ENCODE measurements around the gene VTI1A. TPM values are rescaled to one million over a fixed set of nuclear protein-coding genes. Genes with fewer than 3 reads are reported as not detected.

The VTI1A gene
- total and polyA plus RNA-seq, 2 of the 8 experiments (the other 6 are each of a cell fraction or from before 2014, with no cell fraction given) = 6.0 to 20.0 TPM

DNA sequence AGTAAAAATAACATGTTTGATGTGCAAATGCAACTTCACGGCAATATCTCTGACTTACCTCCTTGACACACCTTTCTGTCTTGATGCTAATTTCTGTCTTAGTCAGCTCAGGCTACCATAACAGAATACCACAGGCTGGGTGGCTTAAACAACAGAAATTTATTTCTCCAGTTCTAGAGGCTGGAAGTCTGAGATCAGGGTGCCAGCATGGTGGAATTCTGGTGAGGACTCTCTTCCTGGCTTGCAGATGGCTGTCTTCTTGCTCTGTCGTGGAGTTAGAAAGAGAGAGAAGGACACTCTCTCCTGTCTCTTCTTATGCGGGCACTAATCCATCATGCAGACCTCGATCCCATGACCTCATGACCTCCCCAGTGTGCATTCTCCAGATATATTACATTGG, 134.9 kb downstream of the VTI1A start:
- 92% methylated on average over 4 of the region's 4 CpGs; no CpG with 5 or more reads in 1 of the 2 experiments for WGBS, 2 experiments (ENCODE audit: extremely low coverage in 1 of 2, insufficient coverage in 1 of 2, insufficient read length in 1 of 2, insufficient replicate concordance in 2 of 2, low coverage in 1 of 2, low lambda C conversion rate in 2 of 2, missing lambda C conversion rate in 1 of 2)
- H3K27ac ChIP-seq (ENCODE audit: low read depth, low read length) = no peak overlapping the region
- no peak overlapping the region for H3K4me3 ChIP-seq (ENCODE audit: extremely low read depth in 1 of 4, insufficient read depth in 2 of 4, low read depth in 3 of 4, low read length in 4 of 4)
- no peak overlapping the region for H2AK5ac ChIP-seq (ENCODE audit: low read depth, low read length)
- H3K4me2 ChIP-seq (ENCODE audit: insufficient read depth in 1 of 2, low read depth in 2 of 2, low read length in 2 of 2) = no peak overlapping the region
- H4K20me1 ChIP-seq (replicated peaks in 1 of 2; ENCODE audit: control insufficient read depth in 1 of 2, insufficient read depth in 2 of 2, low read length in 2 of 2) = no peaks in the 10 kb centered on the region
- no peaks in the 10 kb centered on the region for H3K9me3 ChIP-seq (ENCODE audit: insufficient read depth in 2 of 2, low read depth in 1 of 2, low read length in 1 of 2)
- ChIA-PET POLR2A (ENCODE audit: partially characterized antibody) (no interaction called here), CTCF (ENCODE audit: partially characterized antibody) (no interaction called here)
- no peak overlapping the region for H2BK15ac ChIP-seq (ENCODE audit: low read length)
- no peak overlapping the region for H3K14ac ChIP-seq (ENCODE audit: insufficient read length)
- H3K79me1 ChIP-seq (ENCODE audit: low read depth, low read length) = no peaks in the 10 kb centered on the region
- no peak overlapping the region for H3K9ac ChIP-seq (replicated peaks in 1 of 4; ENCODE audit: extremely low read depth in 1 of 4, low read depth in 3 of 4, low read length in 3 of 4)
- DNase-seq (ENCODE audit: low read depth in 1 of 2, low spot score in 2 of 2) (no peak), FAIRE-seq (no peak)
- no peak overlapping the region for H2BK120ac ChIP-seq (replicated peaks; ENCODE audit: low read depth, low read length)
- H4K8ac ChIP-seq (ENCODE audit: extremely low read depth, insufficient read depth, low read length) = no peak overlapping the region
- no peak overlapping the region for H2BK5ac ChIP-seq (ENCODE audit: low read depth, low read length)
- no peak overlapping the region for H3K18ac ChIP-seq (ENCODE audit: extremely low read depth, low read length)
- H3K27me3 ChIP-seq (replicated peaks in 1 of 4; ENCODE audit: control insufficient read depth in 3 of 4, extremely low read depth in 1 of 4, insufficient read depth in 3 of 4, low read length in 3 of 4) = no peaks in the 10 kb centered on the region
- H2BK12ac ChIP-seq (ENCODE audit: low read depth, low read length) = no peak overlapping the region
- no peak overlapping the region for H4K5ac ChIP-seq (ENCODE audit: insufficient read length, low read depth, low read length)
- no peak overlapping the region for H2AFZ ChIP-seq (ENCODE audit: low read length)
- no peak overlapping the region for H3K56ac ChIP-seq (replicated peaks; ENCODE audit: insufficient read length, low read depth, low read length)
- H3K23ac ChIP-seq (ENCODE audit: insufficient read length) = no peak overlapping the region
- H4K91ac ChIP-seq (replicated peaks; ENCODE audit: insufficient read length, low read length) = no peak overlapping the region
- H3K4ac ChIP-seq (replicated peaks; ENCODE audit: insufficient read length, low read depth, low read length) = no peak overlapping the region
- no peak overlapping the region for H2BK20ac ChIP-seq (ENCODE audit: low read length)
- H3K79me2 ChIP-seq (ENCODE audit: control insufficient read depth in 1 of 2, insufficient read depth in 2 of 2, low read length in 2 of 2) = no peaks in the 10 kb centered on the region
- H3K36me3 ChIP-seq (ENCODE audit: control insufficient read depth in 2 of 4, insufficient read depth in 4 of 4, low read length in 3 of 4) = no peaks in the 10 kb centered on the region; a peak in 1 of 8 replicates
- H3K23me2 ChIP-seq (ENCODE audit: low read depth, low read length) = no peaks in the 10 kb centered on the region
- peaks cover 0 to 7% (median 0%) of the 10 kb centered on the region in 4 experiments; a peak in 3 of 7 replicates for H3K4me1 ChIP-seq (replicated peaks in 1 of 4; ENCODE audit: control insufficient read depth in 3 of 4, insufficient read depth in 4 of 4, low read length in 3 of 4)
- no peak for TF ChIP-seq KDM4A (IDR thresholded peaks at IDR 0.05; ENCODE audit: low read depth, low read length, severe bottlenecking)
- TF ChIP-seq, protein P1, sequence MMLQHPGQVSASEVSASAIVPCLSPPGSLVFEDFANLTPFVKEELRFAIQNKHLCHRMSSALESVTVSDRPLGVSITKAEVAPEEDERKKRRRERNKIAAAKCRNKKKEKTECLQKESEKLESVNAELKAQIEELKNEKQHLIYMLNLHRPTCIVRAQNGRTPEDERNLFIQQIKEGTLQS (IDR thresholded peaks at IDR 0.05; ENCODE audit: insufficient read depth, low read depth, low read length) = no peak
- TF ChIP-seq POLR2AphosphoS5 (IDR thresholded peaks at IDR 0.05; ENCODE audit: low read depth, low read length) = no peak
- no peak for TF ChIP-seq CBX5 (IDR thresholded peaks at IDR 0.05; ENCODE audit: low read depth, low read length)
- TF ChIP-seq SIN3A (conservative IDR thresholded peaks at IDR 0.05 in 1 of 2, IDR thresholded peaks at IDR 0.05 in 1 of 2; ENCODE audit: low read depth in 1 of 2, low read length in 2 of 2) = no peak
- no peak for TF ChIP-seq RBBP5 (IDR thresholded peaks at IDR 0.05; ENCODE audit: borderline replicate concordance, low read depth, low read length)
- TF ChIP-seq CTBP2 (IDR thresholded peaks at IDR 0.05; ENCODE audit: borderline replicate concordance, insufficient read depth, insufficient read length, low read length) = no peak
- TF ChIP-seq MAFK (IDR thresholded peaks at IDR 0.05; ENCODE audit: low read depth, low read length) = no peak
- TF ChIP-seq TAF1 (IDR thresholded peaks at IDR 0.05; ENCODE audit: low read depth, low read length) = no peak
- TF ChIP-seq, protein P2, sequence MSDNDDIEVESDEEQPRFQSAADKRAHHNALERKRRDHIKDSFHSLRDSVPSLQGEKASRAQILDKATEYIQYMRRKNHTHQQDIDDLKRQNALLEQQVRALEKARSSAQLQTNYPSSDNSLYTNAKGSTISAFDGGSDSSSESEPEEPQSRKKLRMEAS (IDR thresholded peaks at IDR 0.05) = no peak
- TF ChIP-seq FOSL1 (IDR thresholded peaks at IDR 0.05; ENCODE audit: insufficient read depth, low read depth, low read length) = no peak
- no peak for TF ChIP-seq JUND (IDR thresholded peaks at IDR 0.05; ENCODE audit: low read length)
- no peak for TF ChIP-seq CHD1 (IDR thresholded peaks at IDR 0.05; ENCODE audit: low read depth, low read length)
- TF ChIP-seq GABPA (IDR thresholded peaks at IDR 0.05; ENCODE audit: borderline replicate concordance, insufficient read depth, low read length) = no peak
